K562 (cell line): ENCODE measurements around the gene ATG7.

ENCODE experiments used
- MEF2D ChIP-seq: conservative IDR thresholded peaks from 2 replicates; pipeline ENCODE4 v1.6.1; 2016; ENCODE audit warnings: low read depth, missing genetic modification characterization, missing compliant biosample characterization
- NR2C2 ChIP-seq, 2 experiments: fragments of 200-800 bp in 1 of 2; sonication (Bioruptor generic) in 1 of 2; sonication (generic) in 1 of 2; formaldehyde crosslinking in 1 of 2; IDR thresholded peaks; 2 replicates each; pipeline versions ENCODE4 v1.6.1 to v1.8.0; 2016 to 2022; ENCODE audit warnings: mild to moderate bottlenecking in 1 of 2, missing compliant biosample characterization in 1 of 2, missing genetic modification characterization in 1 of 2, missing genetic modification reagents in 1 of 2
- POLR2AphosphoS5 ChIP-seq: IDR thresholded peaks from 2 replicates; pipeline ENCODE4 v1.6.1; 2011; ENCODE audit warnings: mild to moderate bottlenecking, low read depth, low read length, moderate library complexity; ENCODE audit not compliant: control insufficient read depth, insufficient read depth
- WHSC1 ChIP-seq: IDR thresholded peaks from one replicate; pipeline ENCODE4 v1.6.1; 2012; ENCODE audit warnings: low read length, control low read depth, inconsistent platforms
- ZNF253 ChIP-seq: fragments of 250-450 bp; sonication (Bioruptor Pico); conservative IDR thresholded peaks from 2 replicates; pipeline ENCODE4 v1.6.1; 2021; ENCODE audit warnings: mild to moderate bottlenecking
- TF ChIP-seq, protein P1 (sequence below): sonication (generic); formaldehyde crosslinking; IDR thresholded peaks from 2 replicates; pipeline ENCODE4 v1.8.0; 2022; ENCODE audit warnings: mild to moderate bottlenecking, missing genetic modification reagents

DNA sequence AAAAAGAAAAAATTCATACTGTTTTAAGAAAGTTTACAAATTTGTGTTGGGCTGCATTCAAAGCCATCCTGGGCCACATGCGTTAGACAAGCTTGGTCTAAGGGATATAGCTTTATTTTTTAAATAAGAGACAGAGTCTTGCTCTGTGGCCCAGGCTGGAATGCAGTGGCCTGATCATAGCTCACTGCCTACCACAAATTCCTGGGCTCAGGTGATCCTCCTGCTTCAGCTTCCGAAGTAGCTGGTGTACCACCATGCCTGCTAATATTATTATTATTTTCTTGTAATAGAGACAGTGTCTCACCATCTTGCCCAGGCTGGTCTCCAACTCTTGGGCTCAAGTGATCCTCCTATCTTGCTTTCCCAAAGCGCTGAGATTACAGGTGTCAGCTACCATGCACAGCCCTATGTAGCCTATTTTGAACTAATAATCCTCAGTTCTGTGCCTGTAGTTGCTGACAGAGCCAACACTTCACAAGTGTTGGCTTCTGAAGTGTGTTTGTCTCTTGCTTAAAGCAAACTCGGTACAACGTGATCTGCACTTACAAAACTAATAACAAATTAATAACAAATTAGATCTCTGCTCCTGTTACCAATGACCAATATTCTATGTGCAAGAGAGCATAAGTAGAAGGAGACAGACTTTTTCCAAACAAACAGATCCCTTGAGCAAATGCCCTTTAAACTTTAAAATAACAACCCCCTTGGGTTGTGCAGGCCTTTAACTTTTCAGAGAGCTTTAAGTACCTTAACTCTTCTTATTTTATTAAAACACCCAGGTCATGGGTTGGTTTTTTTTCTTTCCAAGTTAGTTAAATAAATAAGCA is 236.4 kb downstream of the ATG7 start:
- no peak for TF ChIP-seq POLR2AphosphoS5
- no peak for TF ChIP-seq MEF2D (tag)
- no peak for TF ChIP-seq ZNF253
- TF ChIP-seq, protein P1, sequence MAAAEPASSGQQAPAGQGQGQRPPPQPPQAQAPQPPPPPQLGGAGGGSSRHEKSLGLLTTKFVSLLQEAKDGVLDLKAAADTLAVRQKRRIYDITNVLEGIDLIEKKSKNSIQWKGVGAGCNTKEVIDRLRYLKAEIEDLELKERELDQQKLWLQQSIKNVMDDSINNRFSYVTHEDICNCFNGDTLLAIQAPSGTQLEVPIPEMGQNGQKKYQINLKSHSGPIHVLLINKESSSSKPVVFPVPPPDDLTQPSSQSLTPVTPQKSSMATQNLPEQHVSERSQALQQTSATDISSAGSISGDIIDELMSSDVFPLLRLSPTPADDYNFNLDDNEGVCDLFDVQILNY (CRISPR knock-in tag): no peak
- TF ChIP-seq WHSC1: no peak
- no peak for TF ChIP-seq NR2C2 (CRISPR knock-in tag; IDR thresholded peaks at IDR 0.05)
- no peak for TF ChIP-seq NR2C2 (tag; IDR thresholded peaks at IDR 0.05)
